SK-N-SH (cell line): ENCODE data around the gene SHISAL1. TPM values are rescaled to one million over a fixed set of nuclear protein-coding genes. Genes with fewer than 3 reads are reported as not detected.

Experiments used
- CTCF ChIA-PET: fragments of 300-600, 350-600 bp; formaldehyde crosslinking; extraction: SDS; loops from one replicate; lab custom pipeline; 2021; lab: Yijun Ruan, JAX
- POLR2A ChIA-PET: fragments of 350-600 bp; sonication (Branson Sonifier 250); formaldehyde crosslinking; extraction: SDS; loops from one replicate; lab custom pipeline; 2020; ENCODE audit warnings: antibody characterized with exemption, inconsistent platforms; lab: Yijun Ruan, JAX
- DNase-seq: peaks from one replicate; pipeline ENCODE4 v3.0.0; 2012
- H2AFZ ChIP-seq: fragments of 200-600 bp; sonication (generic); 2 replicates; pipeline ENCODE4 v1.8.1; 2016; ENCODE audit warnings: antibody characterized with exemption, mild to moderate bottlenecking, low read depth
- H3F3A ChIP-seq: fragments of 200-600 bp; sonication (generic); replicated peaks from 2 replicates; pipeline ENCODE3; 2016; ENCODE audit warnings: antibody characterized with exemption, mild to moderate bottlenecking; ENCODE audit not compliant: insufficient read depth
- H3K27ac ChIP-seq, 2 experiments: fragments of 200-500 bp in 1 of 2; fragments of 200-600 bp in 1 of 2; sonication (Bioruptor generic) in 1 of 2; sonication (generic), shearing (Covaris generic) in 1 of 2; 2 replicates each; pipeline versions ENCODE4 v1.5.1 to v1.6.1; 2014 to 2016; ENCODE audit warnings: low read depth in 2 of 2, inconsistent platforms in 1 of 2, low read length in 1 of 2, mild to moderate bottlenecking in 1 of 2, mixed read lengths in 1 of 2
- H3K27me3 ChIP-seq: fragments of 200-600 bp; sonication (generic), shearing (Covaris generic); 2 replicates; pipeline ENCODE4 v1.6.1; 2016; ENCODE audit warnings: mixed run types; ENCODE audit not compliant: insufficient read depth
- H3K36me3 ChIP-seq, 2 experiments: fragments of 200-500 bp in 1 of 2; fragments of 200-600 bp in 1 of 2; sonication (Bioruptor generic) in 1 of 2; sonication (generic) in 1 of 2; replicated peaks in 1 of 2; 2 replicates each; pipeline versions ENCODE3 to v1.5.1; 2014 to 2016; ENCODE audit warnings: low read length in 1 of 2, mild to moderate bottlenecking in 1 of 2; ENCODE audit not compliant: insufficient read depth in 2 of 2, control insufficient read depth in 1 of 2
- H3K4me1 ChIP-seq, 2 experiments: fragments of 200-500 bp in 1 of 2; fragments of 200-600 bp in 1 of 2; sonication (Bioruptor generic) in 1 of 2; sonication (generic), shearing (Covaris generic) in 1 of 2; 2 replicates each; pipeline versions ENCODE4 v1.5.1 to v1.6.1; 2014 to 2016; ENCODE audit warnings: low read depth in 1 of 2, low read length in 1 of 2, mixed run types in 1 of 2; ENCODE audit not compliant: insufficient read depth in 2 of 2, control insufficient read depth in 1 of 2
- H3K4me2 ChIP-seq: fragments of 200-600 bp; sonication (generic), shearing (Covaris generic); 2 replicates; pipeline ENCODE4 v1.6.1; 2017; ENCODE audit warnings: mixed run types
- H3K4me3 ChIP-seq, 2 experiments: fragments of 200-500 bp in 1 of 2; fragments of 200-600 bp in 1 of 2; sonication (Bioruptor generic) in 1 of 2; sonication (generic), shearing (Covaris generic) in 1 of 2; 2 replicates each; pipeline versions ENCODE4 v1.5.1 to v1.8.1; 2014 to 2016; ENCODE audit warnings: low read depth in 2 of 2, inconsistent platforms in 1 of 2, low read length in 1 of 2, mild to moderate bottlenecking in 1 of 2, mixed read lengths in 1 of 2, moderate library complexity in 1 of 2
- H3K79me2 ChIP-seq: fragments of 200-600 bp; sonication (generic); 2 replicates; pipeline ENCODE4 v1.8.1; 2017; ENCODE audit warnings: mild to moderate bottlenecking; ENCODE audit not compliant: insufficient read depth
- H3K9ac ChIP-seq: fragments of 200-600 bp; sonication (generic); 2 replicates; pipeline ENCODE4 v1.6.1; 2017; ENCODE audit warnings: mixed run types
- H3K9me2 ChIP-seq: fragments of 200-600 bp; sonication (generic); 2 replicates; pipeline ENCODE4 v1.6.1; 2017; ENCODE audit warnings: mixed run types
- H3K9me3 ChIP-seq: fragments of 200-600 bp; sonication (generic); 2 replicates; pipeline ENCODE4 v1.6.1; 2017; ENCODE audit warnings: mixed run types, mild to moderate bottlenecking, moderate library complexity
- H4K20me1 ChIP-seq: fragments of 200-600 bp; sonication (generic); 2 replicates; pipeline ENCODE4 v1.6.1; 2017; ENCODE audit warnings: mild to moderate bottlenecking, mixed run types; ENCODE audit not compliant: insufficient read depth
- ELF1 ChIP-seq: IDR thresholded peaks from 2 replicates; pipeline ENCODE4 v1.4.0; 2012
- EP300 ChIP-seq, 2 experiments: IDR thresholded peaks; 2 replicates each; pipeline versions ENCODE4 v1.4.0 to v1.6.1; 2012; ENCODE audit warnings: borderline replicate concordance in 1 of 2, low read depth in 1 of 2, low read length in 1 of 2
- FOSL2 ChIP-seq: IDR thresholded peaks from 2 replicates; pipeline ENCODE4 v1.4.0; 2012; ENCODE audit warnings: low read depth, mild to moderate bottlenecking, moderate library complexity, borderline replicate concordance
- GATA2 ChIP-seq: sonication (generic); formaldehyde crosslinking; IDR thresholded peaks from 2 replicates; pipeline ENCODE4 v1.5.0; 2020; ENCODE audit warnings: mild to moderate bottlenecking, missing genetic modification reagents
- MEF2A ChIP-seq: IDR thresholded peaks from 2 replicates; pipeline ENCODE4 v1.4.0; 2012; ENCODE audit warnings: low read depth, borderline replicate concordance
- MXI1 ChIP-seq: IDR thresholded peaks from 2 replicates; pipeline ENCODE4 v1.6.1; 2012; ENCODE audit warnings: mild to moderate bottlenecking, low read depth, low read length, improper control_type of control experiment
- POLR2AphosphoS5 ChIP-seq: IDR thresholded peaks from 2 replicates; pipeline ENCODE4 v1.6.1; 2012; ENCODE audit warnings: low read depth, low read length
- RXRA ChIP-seq: IDR thresholded peaks from 2 replicates; pipeline ENCODE4 v1.4.0; 2012; ENCODE audit warnings: low read depth, mild to moderate bottlenecking, borderline replicate concordance
- SMC3 ChIP-seq: IDR thresholded peaks from 2 replicates; pipeline ENCODE4 v1.6.1; 2012; ENCODE audit warnings: low read depth, low read length, improper control_type of control experiment
- TCF12 ChIP-seq: IDR thresholded peaks from 2 replicates; pipeline ENCODE4 v1.4.0; 2012
- YY1 ChIP-seq: IDR thresholded peaks from 2 replicates; pipeline ENCODE4 v1.4.0; 2012; ENCODE audit warnings: low read depth, mild to moderate bottlenecking
- WGBS: methylation state at CpG from one replicate; pipeline ENCODE4 v1.1.6; 2017; ENCODE audit warnings: low lambda C conversion rate; 5-methylcytosine and 5-hydroxymethylcytosine counted together
- polyA plus RNA-seq, 3 experiments: library from polyadenylated mRNA; depleted of rRNA; stranded (reverse); fragments of >200 nt; gene quantifications; 2 replicates each; pipeline ENCODE4 v1.2.3, GENCODE V29; 2012
- TF ChIP-seq, protein P1 (sequence below): IDR thresholded peaks from 2 replicates; pipeline ENCODE4 v1.6.1; 2012; ENCODE audit warnings: mild to moderate bottlenecking, low read depth, low read length, moderate library complexity
- TF ChIP-seq, protein P2 (sequence below): IDR thresholded peaks from 2 replicates; pipeline ENCODE4 v1.4.0; 2012; ENCODE audit warnings: low read depth, borderline replicate concordance
- TF ChIP-seq, protein P3 (sequence below): fragments of 150-350 bp; IDR thresholded peaks from 2 replicates; pipeline ENCODE4 v1.6.1; 2017; ENCODE audit warnings: antibody characterized with exemption, low read length, low read depth, borderline replicate concordance
- TF ChIP-seq, protein P4 (sequence below): IDR thresholded peaks from 2 replicates; pipeline ENCODE4; 2012

The SHISAL1 gene
- polyA plus RNA-seq, 1 of the 3 experiments (the other 2 are of a cell fraction) = 0.10 TPM

DNA sequence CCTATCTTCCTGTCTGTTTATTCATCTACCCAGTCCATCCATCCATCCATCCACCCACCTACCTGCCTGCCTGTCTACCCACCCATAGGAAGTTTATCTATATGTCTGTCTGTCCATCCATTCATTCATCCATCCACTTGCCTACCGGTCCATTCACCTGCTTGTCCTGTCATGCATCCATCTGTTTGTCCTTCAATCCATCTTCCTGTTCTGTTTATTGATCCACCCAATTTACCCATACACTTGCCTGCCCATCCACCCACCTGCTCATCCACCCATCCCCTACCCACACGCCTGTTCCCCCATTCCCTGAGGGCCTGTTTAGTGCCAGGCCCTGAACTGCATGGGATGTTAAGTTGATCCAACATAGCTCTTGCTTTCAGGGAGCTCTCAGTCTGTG is 113.6 kb downstream of the SHISAL1 start:
- Histone ChIP-seq H3F3A (no peaks in the 10 kb centered on the region), H3K9me3 (no peaks in the 10 kb centered on the region), H3K27ac (no peak overlapping the region), H3K36me3 (no peaks in the 10 kb centered on the region), H3K9me2 (no peaks in the 10 kb centered on the region), H3K9ac (no peak overlapping the region), H3K27me3 (no peaks in the 10 kb centered on the region; the same call in 1 of the 2 replicates), H3K79me2 (no peaks in the 10 kb centered on the region), H4K20me1 (no peaks in the 10 kb centered on the region), H3K4me2 (no peak overlapping the region), H3K4me3 (no peak overlapping the region), H3K4me1 (peaks cover 0 to 33% of the 10 kb centered on the region in 2 experiments; a peak in 1 of 4 replicates), H2AFZ (no peak overlapping the region)
- CTCF ChIA-PET = interaction anchor here (1.8 kb wide), 1 partner anchor 118 kb away, joined by 4 read pairs; no protein-coding TSS in a partner anchor
- POLR2A ChIA-PET = no interaction called here
- no peak for DNase-seq
- WGBS = 51% methylated on average over 2 of the region's 2 CpGs
- TF ChIP-seq FOSL2 = no peak
- no peak for TF ChIP-seq SMC3
- TF ChIP-seq EP300 (IDR thresholded peaks at IDR 0.05; ENCODE audit: borderline replicate concordance in 1 of 2, low read depth in 1 of 2, low read length in 1 of 2) = no peak
- TF ChIP-seq TCF12 = no peak
- TF ChIP-seq YY1 = no peak
- TF ChIP-seq, protein P1, sequence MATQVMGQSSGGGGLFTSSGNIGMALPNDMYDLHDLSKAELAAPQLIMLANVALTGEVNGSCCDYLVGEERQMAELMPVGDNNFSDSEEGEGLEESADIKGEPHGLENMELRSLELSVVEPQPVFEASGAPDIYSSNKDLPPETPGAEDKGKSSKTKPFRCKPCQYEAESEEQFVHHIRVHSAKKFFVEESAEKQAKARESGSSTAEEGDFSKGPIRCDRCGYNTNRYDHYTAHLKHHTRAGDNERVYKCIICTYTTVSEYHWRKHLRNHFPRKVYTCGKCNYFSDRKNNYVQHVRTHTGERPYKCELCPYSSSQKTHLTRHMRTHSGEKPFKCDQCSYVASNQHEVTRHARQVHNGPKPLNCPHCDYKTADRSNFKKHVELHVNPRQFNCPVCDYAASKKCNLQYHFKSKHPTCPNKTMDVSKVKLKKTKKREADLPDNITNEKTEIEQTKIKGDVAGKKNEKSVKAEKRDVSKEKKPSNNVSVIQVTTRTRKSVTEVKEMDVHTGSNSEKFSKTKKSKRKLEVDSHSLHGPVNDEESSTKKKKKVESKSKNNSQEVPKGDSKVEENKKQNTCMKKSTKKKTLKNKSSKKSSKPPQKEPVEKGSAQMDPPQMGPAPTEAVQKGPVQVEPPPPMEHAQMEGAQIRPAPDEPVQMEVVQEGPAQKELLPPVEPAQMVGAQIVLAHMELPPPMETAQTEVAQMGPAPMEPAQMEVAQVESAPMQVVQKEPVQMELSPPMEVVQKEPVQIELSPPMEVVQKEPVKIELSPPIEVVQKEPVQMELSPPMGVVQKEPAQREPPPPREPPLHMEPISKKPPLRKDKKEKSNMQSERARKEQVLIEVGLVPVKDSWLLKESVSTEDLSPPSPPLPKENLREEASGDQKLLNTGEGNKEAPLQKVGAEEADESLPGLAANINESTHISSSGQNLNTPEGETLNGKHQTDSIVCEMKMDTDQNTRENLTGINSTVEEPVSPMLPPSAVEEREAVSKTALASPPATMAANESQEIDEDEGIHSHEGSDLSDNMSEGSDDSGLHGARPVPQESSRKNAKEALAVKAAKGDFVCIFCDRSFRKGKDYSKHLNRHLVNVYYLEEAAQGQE = no peak
- TF ChIP-seq, protein P2, sequence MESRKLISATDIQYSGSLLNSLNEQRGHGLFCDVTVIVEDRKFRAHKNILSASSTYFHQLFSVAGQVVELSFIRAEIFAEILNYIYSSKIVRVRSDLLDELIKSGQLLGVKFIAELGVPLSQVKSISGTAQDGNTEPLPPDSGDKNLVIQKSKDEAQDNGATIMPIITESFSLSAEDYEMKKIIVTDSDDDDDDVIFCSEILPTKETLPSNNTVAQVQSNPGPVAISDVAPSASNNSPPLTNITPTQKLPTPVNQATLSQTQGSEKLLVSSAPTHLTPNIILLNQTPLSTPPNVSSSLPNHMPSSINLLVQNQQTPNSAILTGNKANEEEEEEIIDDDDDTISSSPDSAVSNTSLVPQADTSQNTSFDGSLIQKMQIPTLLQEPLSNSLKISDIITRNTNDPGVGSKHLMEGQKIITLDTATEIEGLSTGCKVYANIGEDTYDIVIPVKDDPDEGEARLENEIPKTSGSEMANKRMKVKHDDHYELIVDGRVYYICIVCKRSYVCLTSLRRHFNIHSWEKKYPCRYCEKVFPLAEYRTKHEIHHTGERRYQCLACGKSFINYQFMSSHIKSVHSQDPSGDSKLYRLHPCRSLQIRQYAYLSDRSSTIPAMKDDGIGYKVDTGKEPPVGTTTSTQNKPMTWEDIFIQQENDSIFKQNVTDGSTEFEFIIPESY = no peak
- no peak for TF ChIP-seq GATA2 (CRISPR knock-in tag)
- no peak for TF ChIP-seq RXRA
- TF ChIP-seq ELF1 = no peak

DNA sequence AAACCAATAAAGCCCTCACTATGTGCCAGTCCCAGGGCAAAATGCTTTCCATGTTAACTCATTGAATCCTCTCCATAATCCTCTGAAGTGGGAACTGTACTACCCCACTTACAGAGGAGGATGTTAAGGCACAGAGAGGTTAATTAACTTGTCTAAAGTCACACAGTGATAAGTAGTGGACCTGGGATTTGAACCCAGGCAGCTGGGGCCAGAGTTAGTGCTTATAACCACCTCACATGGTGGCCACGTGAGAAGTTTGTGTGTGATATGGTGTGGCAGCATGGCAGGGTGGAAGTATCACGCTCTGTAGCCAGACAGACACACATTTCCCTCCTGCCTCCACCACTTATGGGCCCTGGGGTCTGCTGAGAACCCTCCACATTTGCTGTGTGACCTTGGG is 115.5 kb downstream of the SHISAL1 start:
- CTCF ChIA-PET = interaction anchor here (0.6 to 1.2 kb wide), 3 partner anchors 11 to 488 kb away, joined by 3 to 5 read pairs (median 3); no protein-coding TSS in a partner anchor
- Histone ChIP-seq H3K9me2 (no peaks in the 10 kb centered on the region), H3K4me3 (no peak overlapping the region)
- TF ChIP-seq POLR2AphosphoS5 = no peak
- no peak for TF ChIP-seq FOSL2
- no peak for TF ChIP-seq MXI1
- TF ChIP-seq, protein P3, sequence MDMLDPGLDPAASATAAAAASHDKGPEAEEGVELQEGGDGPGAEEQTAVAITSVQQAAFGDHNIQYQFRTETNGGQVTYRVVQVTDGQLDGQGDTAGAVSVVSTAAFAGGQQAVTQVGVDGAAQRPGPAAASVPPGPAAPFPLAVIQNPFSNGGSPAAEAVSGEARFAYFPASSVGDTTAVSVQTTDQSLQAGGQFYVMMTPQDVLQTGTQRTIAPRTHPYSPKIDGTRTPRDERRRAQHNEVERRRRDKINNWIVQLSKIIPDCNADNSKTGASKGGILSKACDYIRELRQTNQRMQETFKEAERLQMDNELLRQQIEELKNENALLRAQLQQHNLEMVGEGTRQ = no peak
- TF ChIP-seq, protein P4, sequence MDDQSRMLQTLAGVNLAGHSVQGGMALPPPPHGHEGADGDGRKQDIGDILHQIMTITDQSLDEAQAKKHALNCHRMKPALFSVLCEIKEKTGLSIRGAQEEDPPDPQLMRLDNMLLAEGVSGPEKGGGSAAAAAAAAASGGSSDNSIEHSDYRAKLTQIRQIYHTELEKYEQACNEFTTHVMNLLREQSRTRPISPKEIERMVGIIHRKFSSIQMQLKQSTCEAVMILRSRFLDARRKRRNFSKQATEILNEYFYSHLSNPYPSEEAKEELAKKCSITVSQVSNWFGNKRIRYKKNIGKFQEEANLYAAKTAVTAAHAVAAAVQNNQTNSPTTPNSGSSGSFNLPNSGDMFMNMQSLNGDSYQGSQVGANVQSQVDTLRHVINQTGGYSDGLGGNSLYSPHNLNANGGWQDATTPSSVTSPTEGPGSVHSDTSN = no peak
- TF ChIP-seq MEF2A = no peak
- TF ChIP-seq, protein P1 = no peak
- no peak for TF ChIP-seq EP300 (IDR thresholded peaks at IDR 0.05; ENCODE audit: borderline replicate concordance in 1 of 2, low read depth in 1 of 2, low read length in 1 of 2)
- TF ChIP-seq YY1 = no peak

More for the DNA sequence above, 115.5 kb downstream of the SHISAL1 start:
- H3K27me3 ChIP-seq = no peaks in the 10 kb centered on the region; the same call in 1 of the 2 replicates
- no peaks in the 10 kb centered on the region for H3F3A ChIP-seq
- 48% methylated on average over 2 of the region's 2 CpGs for WGBS
- peaks cover 0 to 33% of the 10 kb centered on the region in 2 experiments; a peak in 1 of 4 replicates for H3K4me1 ChIP-seq
- H2AFZ ChIP-seq = no peak overlapping the region
- no peaks in the 10 kb centered on the region for H3K79me2 ChIP-seq
- POLR2A ChIA-PET = no interaction called here
- H3K36me3 ChIP-seq = no peaks in the 10 kb centered on the region
- no peaks in the 10 kb centered on the region for H4K20me1 ChIP-seq
- H3K9ac ChIP-seq = no peak overlapping the region
- H3K27ac ChIP-seq = no peak overlapping the region
- DNase-seq = no peak
- H3K4me2 ChIP-seq = no peak overlapping the region
- no peaks in the 10 kb centered on the region for H3K9me3 ChIP-seq
